ENCODE results near the gene SUZ12.
"Not testable (repeated sequence)": the region's sequence is repeated elsewhere in the genome, so short reads cannot be mapped to it uniquely, and the experiment has no call there.

SUZ12 gene

DNA sequence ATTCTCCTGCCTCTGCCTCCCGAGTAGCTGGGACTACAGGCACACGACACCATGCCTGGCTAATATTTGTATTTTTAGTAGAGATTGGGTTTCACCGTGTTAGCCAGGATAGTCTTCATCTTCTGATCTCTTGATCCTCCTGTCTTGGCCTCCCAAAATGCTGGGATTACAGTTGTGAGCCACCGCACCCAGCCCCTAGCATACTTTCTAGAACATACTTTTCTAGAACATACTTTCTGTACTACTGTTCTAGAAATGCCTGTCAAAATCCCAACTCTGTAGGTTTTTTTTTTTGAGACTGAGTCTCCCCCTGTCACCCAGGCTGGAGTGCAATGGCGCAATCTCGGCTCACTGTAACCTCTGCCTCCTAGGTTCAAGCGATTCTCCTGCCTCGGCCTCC, 27.3 kb downstream of the SUZ12 start:
- DNase-seq = not testable (repeated sequence)

DNA sequence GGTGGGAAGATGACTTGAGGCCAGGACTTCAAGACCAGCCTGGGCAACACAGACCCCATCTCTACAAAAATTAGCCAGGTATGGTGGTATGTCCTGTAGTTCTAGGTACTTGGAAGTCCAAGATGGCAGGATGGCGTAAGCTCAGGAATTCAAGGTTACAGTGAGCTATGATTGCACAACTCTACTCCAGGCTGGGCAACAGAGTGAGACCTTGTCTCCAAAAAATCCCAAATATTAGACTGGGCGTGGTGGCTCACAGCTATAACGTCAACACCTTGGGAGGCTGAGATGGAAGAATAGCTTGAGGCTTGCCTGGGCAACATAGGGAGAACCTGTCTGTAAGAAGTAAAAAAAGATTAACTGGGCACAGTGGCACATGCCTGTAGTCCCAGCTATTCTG, 30.8 kb downstream of the SUZ12 start:
- DNase-seq = no peak

DNA sequence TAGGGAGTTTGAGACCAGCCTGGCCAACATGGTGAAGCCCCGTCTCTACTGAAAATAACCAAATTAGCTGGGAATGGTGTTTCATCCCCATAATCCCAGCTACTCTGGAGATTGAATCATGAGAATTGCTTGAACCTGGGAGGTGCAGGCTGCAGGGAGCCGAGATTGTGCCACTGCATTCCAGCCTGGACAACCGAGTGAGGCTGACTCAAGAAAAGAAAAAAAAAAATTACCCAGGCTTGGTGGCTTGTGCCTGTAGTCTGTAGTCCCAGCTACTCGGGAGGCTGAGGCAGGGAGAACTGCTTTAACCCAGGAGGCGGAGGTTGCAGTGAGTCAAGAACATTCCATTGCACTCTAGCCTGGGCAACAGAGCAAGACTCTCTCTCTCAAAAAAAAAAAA, 33.6 kb downstream of the SUZ12 start:
- DNase-seq = not testable (repeated sequence)

DNA sequence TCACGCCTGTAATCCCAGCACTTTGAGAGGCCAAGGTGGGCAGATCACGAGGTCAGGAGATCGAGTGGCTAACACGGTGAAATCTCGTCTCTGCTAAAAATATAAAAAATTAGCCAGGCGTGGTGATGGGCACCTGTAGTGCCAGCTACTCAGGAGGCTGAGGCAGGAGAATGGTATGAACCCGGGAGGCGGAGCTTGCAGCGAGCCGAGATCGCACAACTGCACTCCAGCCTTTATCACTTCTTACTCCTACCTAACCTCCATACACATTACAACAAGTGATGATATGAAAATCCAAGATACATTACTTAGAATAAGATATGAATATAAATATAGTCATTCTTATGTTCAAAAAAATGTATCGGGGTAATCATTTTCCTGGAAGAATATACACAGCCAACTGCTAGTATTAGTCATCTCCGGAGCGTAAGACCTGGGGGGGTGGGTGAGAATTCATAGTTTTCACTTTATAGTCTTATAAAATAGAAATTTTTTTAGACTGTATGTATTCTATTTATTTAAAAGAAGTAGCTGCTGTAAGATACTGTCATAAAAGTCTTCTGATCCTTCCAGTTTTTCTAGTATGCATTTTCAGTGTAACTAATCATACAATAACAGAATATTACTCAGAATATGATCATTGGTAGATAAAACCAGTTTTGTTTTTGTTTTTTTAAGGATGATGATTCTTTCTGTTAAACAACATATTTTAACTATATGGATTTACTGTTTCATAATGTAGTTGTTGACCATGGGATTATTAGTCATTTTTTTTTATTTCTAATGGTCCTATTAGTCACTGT, 37.7 kb downstream of the SUZ12 start:
- DNase-seq = not testable (repeated sequence)

DNA sequence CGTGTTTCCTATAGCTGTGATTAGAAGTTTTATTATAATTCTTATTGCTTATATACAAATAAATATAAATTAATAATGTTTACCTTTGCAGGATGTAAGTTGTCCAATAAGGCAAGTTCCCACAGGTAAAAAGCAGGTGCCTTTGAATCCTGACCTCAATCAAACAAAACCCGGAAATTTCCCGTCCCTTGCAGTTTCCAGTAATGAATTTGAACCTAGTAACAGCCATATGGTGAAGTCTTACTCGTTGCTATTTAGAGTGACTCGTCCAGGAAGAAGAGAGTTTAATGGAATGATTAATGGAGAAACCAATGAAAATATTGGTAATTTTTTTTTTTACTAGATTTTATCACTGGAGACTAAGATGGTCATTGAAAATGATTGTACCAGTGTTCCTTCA, 38.6 kb downstream of the SUZ12 start:
- DNase-seq = not testable (repeated sequence)

DNA sequence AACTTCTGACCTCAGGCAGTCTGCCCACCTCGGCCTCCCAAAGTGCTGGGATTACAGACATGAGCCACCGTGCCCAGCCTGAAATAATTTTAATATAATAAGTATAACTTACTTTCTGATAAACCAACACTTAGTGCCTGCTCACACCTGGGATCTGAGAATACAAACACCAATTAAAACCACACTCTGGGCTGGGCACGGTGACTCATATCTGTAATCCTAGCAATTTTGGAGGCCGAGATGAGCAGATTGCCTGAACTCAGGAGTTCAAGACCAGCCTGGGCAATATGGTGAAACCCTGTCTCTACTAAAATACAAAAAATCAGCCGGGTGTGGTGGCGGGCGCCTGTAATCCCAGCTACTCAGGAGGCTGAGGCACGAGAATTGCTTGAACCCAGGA, 55.0 kb downstream of the SUZ12 start:
- not testable (repeated sequence) for DNase-seq

DNA sequence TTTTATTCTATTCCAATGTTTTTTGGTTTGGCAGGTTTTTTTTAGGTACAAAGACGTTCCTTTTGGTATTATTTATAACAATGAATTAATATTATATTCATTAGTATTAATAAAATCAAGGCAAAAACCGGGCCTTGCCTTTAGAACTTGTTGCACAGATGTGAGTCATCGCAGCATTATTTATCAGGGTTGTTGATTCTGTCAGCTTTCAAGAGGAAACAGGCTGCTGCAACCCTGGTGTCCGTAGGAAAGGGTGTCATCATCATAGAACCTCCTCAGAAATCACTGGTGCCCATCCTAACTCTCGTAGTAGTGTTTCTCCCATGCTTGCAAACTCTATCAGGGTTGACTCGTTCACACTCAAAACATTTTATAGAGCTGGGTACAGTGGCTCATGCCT, 60.2 kb downstream of the SUZ12 start:
- DNase-seq = no peak

DNA sequence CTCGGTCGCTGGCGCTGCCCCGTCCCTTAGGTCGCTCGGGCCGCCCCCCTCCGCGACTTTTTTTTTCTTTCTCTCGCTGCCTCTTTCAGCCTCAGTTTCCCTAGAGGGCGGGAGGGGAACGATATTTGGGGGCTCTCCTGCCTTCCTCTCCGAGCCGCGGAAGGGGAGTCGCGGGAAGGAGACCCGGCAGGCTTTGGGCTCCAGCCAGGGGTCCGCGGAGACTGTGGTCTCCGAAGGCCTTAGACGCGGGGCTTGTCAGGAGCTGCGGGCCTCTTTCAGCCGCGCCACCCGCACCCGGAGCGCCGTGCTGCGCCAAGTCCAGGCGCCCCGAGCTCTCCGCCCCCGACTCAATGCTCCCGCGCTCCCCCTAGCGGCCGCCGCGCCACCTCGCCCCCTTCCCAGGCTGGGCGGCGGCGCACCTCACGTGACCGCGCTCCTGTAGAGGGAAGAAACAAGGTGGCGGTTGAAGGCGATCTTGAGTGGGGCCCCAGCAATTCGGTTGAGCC, 70.2 kb downstream of the SUZ12 start, which contains the start of gene LRRC37B:
LRRC37B (plus strand) TSS at position 427 of the 506 bp plus-strand sequence. CDS start 14,010 bp downstream, outside the sequence.
- DNase-seq = peak; percentile 91

DNA sequence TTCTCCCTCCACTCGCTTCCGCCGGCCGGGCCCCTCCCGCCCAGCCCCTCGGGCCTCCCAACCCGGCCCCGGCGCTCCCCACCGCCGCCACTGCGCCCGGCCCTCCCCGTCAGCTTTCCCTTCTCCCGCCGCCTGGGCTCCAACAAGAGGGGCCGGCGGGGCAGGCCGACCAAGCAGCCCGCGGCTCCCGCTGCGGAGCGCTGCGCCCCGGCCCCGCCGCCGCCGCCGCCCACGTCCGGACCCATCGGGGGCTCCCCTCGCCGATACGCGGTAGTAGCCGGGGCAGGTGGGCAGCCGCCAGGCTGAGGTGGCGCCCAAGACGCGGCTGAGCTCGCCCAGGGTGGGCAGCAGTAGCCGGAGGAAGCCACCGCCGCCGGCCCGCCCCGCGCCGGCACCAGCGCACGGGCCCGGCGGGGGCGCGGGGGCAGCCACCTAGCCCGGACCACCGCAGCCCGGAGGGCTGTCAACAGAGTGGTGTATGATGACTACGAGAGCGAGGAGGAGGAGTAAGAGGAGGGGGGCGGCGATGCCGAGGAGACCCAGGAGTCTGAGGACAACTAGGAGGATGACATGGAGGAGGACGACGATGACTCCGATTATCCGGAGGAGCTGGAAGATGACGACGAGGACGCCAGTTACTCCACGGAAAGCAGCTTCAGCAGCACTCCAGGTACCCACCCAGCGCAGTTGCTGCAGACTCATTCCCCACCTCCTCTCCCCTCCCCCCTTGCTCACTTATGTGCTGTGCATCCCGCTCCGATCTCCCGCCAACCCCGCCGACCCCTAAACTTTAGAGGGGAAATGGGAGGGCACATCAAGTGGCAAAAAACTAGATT, 70.9 kb downstream of the SUZ12 start:
- peak; percentile 34 for DNase-seq

DNA sequence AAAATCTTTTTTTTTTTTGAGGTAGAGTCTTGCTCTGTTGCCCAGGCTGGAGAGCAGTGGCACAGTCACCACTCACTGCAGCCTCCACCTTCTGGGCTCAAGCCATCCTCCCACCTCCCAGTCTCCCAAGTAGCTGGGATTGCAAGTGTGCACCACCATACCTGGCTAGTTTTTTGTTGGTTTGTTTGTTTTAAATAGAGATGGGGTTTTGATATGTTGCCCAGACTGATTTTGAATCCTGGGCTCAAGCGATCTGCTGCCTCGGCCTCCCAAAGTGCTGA, 72.4 kb downstream of the SUZ12 start:
- DNase-seq = no peak

DNA sequence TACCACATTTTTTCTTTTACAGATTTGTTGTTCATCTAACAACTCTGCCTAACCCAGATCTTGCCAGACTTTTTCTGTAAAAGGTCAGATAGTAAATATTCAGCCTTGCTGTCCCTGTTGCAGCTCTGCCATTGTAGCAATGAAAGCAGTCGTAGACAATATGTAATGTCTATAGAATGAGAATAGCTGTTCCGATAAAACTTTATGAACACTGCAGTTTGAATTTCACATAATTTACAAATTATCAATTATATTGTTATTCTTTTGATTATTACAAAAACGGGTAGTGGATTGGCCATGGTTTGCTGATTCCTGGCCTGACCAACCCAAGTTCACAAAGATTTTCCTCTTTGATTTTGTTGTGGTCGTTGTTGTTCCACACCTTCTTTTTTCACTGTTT, 73.3 kb downstream of the SUZ12 start:
- DNase-seq = no peak

DNA sequence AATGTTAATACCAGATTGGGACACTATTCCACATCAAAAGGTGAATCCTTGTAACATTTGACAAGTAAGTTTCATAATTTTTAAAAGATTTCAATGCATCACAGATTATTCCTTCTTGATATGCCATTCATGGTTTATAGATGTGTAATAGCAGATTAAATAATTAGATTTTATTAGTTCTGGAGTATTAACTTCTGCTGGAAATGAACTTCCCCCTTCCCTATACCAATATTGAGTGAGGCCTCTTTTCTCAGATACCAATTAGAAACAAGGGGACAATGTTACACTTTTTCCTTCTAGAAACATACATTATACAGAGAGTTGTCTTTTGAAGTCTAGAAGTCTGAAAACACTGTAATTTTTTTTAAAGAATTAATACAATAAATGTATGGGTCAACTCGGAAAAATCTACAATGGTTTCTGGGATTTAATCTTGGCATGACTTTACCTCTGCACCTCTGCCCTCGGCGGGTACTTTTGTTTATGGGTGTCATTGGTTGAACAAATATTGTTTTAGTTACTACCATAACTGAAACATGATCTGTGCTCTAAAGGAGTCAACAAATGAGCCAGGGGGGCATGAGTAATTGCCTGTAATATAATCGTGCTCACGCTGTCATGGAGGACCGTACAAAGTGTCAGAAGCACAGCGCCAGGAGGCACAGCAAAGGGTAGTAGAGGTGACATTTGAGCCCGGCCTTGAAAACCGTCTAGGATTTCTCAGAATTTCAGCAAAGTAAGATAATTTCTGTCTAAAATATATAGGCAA, 78.6 kb downstream of the SUZ12 start:
- no peak for DNase-seq

DNA sequence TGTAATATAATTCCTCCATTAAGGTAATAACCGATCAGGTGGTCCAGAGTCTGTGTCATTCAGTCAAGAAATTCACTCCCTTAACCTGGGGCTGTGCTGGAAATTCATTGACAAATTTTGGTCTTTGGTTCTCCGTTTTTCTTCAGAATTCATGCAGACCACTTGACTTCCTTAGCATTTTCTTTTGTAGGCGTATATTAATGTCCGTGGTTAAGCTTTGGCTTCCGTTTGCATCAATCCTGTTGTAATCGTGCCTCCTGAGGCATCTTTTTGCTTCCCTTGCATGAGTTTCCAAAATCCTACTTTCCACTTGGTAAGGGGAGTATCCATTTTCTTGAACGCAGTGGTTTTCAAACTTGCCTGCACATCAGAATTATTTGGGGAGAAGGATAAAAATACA, 79.4 kb downstream of the SUZ12 start:
- DNase-seq = no peak

DNA sequence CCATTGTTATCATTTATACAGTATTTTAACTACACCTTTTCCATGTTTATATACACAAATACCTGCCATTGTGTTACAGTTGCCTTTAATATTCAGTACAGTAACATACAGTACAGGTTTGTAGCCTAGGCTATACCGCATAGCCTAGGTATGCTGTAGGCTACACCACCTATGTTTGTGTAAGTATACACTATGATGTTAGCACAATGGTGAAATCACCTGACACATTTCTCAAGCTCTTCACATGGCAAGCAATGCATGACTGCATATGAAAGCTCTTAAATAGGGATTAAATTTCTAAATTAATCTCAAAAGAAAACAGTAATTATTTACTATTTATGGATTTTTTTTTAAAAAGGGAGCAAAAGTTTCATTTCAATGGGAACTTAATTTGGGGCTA, 82.4 kb downstream of the SUZ12 start:
- DNase-seq = no peak

DNA sequence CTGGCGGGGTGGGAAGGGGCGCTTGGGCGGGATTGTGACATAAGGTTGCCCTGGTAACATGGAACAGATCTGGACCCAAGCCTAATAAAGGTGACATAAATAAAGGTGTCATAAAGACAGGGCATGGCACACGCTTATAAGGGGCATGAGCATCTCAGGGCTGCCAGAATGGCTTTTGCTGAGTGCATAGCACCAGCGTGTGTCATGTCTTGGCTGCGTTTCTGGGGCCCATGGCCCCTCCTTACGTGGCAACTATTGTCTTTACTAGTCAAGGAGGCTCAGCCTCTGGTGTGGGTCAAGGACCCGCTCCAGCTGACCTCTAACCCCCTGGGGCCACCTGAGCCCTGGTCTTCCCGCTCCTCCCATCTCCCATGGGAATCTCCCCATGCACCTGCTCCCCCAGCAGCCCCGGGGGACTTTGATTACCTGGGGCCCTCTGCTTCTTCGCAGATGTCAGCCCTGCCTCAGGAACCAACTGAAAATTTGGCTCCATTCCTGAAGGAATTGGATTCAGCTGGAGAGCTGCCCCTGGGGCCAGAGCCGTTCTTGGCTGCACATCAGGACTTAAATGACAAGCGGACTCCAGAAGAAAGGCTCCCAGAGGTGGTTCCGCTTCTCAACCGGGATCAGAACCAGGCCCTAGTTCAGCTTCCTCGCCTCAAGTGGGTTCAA, 84.3 kb downstream of the SUZ12 start:
- no peak for DNase-seq

DNA sequence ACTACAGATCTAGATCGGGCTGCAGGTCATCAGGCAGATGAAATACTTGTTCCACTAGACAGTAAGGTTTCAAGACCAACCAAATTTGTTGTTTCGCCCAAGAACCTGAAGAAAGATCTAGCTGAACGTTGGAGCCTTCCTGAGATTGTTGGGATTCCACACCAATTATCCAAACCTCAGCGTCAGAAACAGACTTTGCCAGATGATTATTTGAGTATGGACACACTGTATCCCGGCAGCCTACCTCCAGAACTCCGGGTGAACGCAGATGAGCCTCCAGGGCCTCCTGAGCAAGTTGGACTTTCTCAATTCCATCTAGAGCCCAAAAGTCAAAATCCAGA, 84.8 kb downstream of the SUZ12 start:
- no peak for DNase-seq

DNA sequence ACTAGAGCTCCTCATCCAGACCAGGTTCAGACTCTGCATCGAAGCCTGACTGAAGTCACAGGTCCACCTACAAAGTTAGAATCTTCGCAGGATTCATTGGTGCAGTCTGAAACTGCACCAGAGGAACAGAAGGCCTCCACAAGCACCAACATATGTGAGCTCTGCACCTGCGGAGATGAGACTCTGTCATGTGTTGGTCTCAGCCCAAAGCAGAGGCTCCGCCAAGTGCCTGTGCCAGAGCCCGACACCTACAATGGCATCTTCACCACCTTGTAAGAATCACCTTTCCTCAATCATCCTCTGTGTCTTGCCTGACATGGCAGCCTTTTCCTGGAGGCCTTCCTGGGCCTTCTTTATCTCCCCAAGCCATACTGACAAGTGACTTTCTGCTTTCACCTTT, 85.7 kb downstream of the SUZ12 start:
- not testable (repeated sequence) for DNase-seq

DNA sequence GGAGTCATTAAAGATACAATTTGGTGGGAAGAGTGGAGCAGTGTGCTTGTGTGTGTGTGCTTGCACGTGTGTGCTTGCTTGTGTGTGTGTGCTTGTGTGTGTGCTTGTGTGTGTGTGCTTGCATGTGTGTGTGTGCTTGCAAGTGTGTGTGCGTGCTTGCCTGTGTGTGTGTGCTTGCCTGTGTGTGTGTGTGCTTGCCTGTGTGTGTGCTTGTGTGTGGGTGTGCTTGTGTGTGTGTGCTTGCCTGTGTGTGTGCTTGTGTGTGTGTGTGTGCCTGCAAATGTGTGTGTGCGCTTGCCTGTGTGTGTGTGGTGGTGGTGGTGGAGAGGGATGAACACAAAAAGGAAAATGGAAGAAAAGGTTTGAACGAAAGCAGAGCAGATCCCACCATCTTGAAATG, 90.5 kb downstream of the SUZ12 start:
- not testable (repeated sequence) for DNase-seq

DNA sequence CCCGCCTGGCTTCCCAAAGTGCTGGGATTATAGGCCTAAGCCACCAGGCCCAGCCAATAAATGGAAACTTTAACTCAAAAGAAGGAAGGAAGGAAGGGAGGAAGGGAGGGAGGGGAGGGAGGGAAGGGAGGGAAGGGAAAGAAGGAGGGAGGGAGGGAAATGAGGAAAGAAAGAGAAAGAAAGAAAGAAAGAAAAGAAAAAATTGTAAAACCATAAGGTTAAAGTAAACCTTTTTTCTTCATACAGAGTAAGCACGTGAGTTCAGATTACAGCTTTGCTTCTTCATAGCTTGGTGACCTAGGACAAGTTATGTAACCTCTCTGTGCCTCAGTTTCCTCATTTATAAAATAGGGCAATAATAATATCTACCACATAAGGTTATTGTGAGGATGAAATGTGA, 96.4 kb downstream of the SUZ12 start:
- DNase-seq = no peak

DNA sequence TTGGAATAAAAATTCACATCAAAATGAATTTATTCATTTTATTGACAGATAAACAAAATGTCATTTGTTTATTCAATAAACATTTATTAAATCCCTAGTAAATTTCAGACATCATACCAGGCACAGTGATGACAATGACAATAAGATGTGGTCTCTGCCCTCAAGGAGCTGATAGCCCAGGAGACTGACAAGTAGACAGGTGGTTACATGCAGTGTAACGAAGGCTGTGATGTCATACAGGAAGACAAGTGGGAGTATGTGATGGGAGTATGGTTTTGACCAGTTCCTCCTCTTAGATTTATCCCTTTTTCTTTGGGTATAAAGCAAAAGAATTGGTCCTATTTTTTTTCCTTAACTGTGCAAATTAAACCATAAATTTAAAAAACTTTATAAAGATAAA, 97.0 kb downstream of the SUZ12 start:
- DNase-seq = not testable (repeated sequence)

DNA sequence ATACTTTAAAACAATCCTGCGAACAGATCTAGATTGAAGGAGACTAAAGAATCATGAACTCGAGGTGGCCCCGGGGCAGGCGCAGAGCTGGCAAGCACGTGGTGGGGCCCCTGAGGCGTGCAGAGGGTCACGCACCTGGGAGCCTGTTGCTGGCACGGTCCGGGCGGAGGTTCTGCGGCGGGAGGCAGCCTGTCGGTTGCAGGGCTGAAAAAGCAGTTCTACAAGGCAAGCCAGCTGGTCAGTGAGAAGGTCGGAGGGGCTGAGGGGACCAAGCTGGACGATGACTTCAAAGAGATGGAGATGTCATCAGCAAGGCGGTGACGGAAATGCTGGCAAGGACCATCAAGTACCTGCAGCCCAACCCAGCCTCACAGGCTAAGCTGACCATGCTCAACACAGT, 103.4 kb downstream of the SUZ12 start:
- not testable (repeated sequence) for DNase-seq

DNA sequence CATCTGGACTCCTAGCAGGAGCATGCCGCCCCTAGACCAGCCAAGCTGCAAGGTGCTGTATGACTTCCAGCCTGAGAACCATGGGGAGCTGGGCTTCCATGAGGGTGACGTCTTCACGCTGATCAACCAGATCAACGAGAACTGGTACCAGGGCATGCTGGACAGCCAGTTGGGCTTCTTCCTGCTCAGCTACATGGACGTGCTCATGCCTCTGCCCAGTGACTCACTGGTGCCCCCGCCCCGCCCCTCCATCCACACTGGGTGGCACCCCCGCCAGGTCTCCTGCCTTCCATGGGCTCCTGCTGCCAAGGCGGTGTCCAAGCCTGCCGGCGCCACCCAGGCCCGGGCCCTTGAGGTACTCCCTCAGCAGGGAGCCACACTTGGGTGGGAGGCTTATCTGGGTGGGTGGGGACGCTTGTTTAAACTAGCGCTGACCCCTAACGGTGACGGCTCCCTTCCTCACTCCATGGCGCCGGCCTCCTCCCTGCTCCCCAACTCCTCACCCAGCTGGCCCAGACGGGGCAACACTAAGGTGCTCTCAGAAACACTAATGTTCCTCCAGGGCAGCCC, 104.6 kb downstream of the SUZ12 start:
- not testable (repeated sequence) for DNase-seq

Measured in CD4-positive, alpha-beta T cell treated with Interleukin-10 for 1 hour (primary cell).